ENCODE results near the gene ERBB4.

DNA sequence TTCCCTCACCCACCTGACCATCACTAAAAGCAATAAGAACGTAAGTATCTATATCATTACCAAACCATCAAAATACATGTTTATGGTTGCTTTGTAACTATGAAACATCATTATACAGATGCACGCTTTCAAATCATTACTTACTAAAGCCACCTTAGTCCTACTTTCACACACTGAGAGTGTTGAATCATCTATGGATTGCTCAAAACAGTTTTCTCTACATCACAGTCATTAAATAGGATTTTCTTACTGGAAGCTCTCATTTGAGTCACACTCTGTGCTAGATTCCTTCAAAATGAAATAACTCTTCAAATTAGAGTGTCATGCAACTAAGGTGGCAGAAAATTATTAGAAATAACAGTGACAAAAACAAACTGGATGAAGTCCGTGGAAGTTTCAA, 1103.8 kb downstream of the ERBB4 start:
- TF ChIP-seq POLR2A (IDR thresholded peaks at IDR 0.05), result no peak
- no peak for TF ChIP-seq CTCF (IDR thresholded peaks at IDR 0.05)

Data from lower leg skin (tissue), 3 donors.